HUES48 (cell line): ENCODE measurements around the gene DPP4.

Experiments
- H3K27ac ChIP-seq: one replicate; pipeline ENCODE4 v1.7.0; 2013; ENCODE audit warnings: low read depth, low read length, inconsistent platforms
- H3K27me3 ChIP-seq: 2 replicates; pipeline ENCODE4 v1.6.1; 2013; ENCODE audit warnings: mild to moderate bottlenecking, low read length; ENCODE audit not compliant: control insufficient read depth, insufficient read depth
- H3K36me3 ChIP-seq: 2 replicates; pipeline ENCODE4 v1.6.1; 2013; ENCODE audit warnings: low read length; ENCODE audit not compliant: control insufficient read depth, insufficient read depth
- H3K4me1 ChIP-seq: 2 replicates; pipeline ENCODE4 v1.6.1; 2013; ENCODE audit warnings: mild to moderate bottlenecking, low read length; ENCODE audit not compliant: control insufficient read depth, insufficient read depth
- H3K4me3 ChIP-seq: 2 replicates; pipeline ENCODE4 v1.5.1; 2013; ENCODE audit warnings: mild to moderate bottlenecking, low read depth, low read length
- H3K9ac ChIP-seq: 2 replicates; pipeline ENCODE4 v1.6.1; 2013; ENCODE audit warnings: mild to moderate bottlenecking, low read depth, low read length, moderate library complexity
- H3K9me3 ChIP-seq: 2 replicates; pipeline ENCODE4 v1.6.1; 2013; ENCODE audit warnings: low read length; ENCODE audit not compliant: control insufficient read depth, insufficient read depth

DPP4 gene

DNA sequence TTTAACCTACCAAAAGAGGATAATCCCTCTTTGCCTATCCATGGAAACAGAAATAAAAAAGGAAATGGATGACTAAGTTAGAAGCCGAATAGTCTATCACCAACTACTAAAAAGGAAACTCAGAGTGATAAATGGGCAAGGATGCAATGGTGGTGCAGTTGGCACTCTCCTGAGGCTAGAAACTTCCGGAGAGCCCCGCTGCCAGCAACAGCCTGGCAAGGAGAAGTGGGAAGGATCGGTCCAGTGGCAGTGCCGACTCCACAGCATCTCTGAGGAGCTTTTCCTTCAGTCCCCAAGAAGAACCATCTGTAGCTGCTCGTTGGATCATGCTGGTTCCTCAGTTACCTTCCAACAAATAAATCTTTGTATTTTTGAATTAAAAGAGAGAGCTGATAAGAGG, 74.7 kb downstream of the DPP4 start:
- Histone ChIP-seq H3K27me3 (no peaks in the 10 kb centered on the region; the same call in 1 of the 2 replicates), H3K9ac (no peak overlapping the region), H3K27ac (no peak overlapping the region), H3K36me3 (no peaks in the 10 kb centered on the region), H3K9me3 (no peaks in the 10 kb centered on the region), H3K4me3 (no peak overlapping the region), H3K4me1 (peaks cover 41% of the 10 kb centered on the region)

DNA sequence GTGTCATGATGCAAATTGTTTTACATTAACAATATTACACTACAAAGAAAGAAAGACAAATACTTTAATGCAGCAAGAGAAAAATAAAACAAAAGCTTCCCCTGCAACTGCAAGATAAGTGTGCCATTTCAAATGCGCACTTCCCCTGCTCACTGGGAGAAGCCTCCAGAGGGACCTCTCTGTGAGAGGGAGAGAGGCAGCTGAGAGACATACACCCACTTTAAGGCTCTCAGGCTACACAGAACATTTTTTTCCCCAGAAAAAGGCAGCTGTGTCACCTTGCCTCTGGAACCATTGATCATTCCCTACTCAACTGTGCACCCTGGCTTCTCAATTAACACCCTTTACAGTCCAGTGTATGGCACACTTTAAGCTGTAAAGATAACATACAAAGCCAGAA, 75.2 kb downstream of the DPP4 start:
- Histone ChIP-seq H3K4me3 (no peak overlapping the region), H3K27ac (no peak overlapping the region), H3K27me3 (no peaks in the 10 kb centered on the region; the same call in 1 of the 2 replicates), H3K9me3 (no peaks in the 10 kb centered on the region), H3K4me1 (peaks cover 41% of the 10 kb centered on the region), H3K36me3 (no peaks in the 10 kb centered on the region), H3K9ac (no peak overlapping the region)

DNA sequence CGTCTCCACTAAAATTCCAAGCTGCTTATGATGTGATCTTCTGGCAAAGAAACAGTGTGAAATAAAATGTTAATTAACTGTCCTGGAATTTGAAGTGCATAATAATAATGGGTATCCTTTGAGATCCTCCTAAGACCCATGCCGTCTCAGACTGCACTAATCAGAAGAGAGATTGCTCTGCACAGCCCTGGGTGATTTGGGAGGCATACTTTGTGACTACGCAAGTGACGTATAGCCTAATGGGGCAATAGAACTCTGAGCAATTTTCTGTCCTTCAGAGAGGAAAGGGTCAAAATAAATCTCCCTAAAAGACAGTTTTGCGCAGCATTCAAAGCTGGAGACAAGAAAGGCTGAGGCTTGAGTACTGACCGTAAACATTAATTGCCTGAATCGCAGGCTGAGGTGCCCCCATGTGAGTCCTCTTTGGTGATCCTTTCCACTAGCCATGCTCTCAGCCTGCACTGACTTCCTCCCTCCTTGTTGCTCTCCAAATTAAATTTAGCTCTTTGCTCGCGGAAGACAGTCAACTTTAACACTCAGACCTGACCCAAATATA, 76.0 kb downstream of the DPP4 start:
- H3K27ac ChIP-seq = no peak overlapping the region
- peaks cover 39% of the 10 kb centered on the region for H3K4me1 ChIP-seq
- H3K9ac ChIP-seq = no peak overlapping the region

DNA sequence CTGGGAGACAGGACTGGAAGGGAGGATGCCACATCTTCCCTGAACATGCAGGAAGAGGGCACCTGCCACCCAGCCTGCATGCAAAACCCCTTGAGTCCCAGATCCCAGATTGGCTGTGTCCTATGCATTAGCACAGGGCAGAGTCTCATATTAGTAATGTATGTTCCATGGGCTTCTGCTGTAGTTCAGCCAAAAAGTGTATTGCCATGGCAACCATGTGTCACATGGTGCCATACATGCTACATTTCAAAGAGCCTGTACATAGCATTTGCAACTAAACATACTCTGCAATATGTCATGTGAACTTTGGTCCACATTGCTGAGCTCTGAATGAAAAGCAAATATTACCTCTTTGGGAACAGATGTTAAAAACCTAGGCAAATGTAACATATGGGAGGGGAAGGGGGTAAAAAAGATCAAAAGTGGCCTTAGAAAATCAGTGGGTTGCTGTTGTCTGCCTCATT, 78.4 kb downstream of the DPP4 start:
- Histone ChIP-seq H3K27ac (no peak overlapping the region), H3K4me3 (no peak overlapping the region), H3K9me3 (no peaks in the 10 kb centered on the region), H3K36me3 (no peaks in the 10 kb centered on the region), H3K27me3 (no peaks in the 10 kb centered on the region), H3K9ac (no peak overlapping the region), H3K4me1 (peaks cover 18% of the 10 kb centered on the region)

More for the DNA sequence above, 76.0 kb downstream of the DPP4 start:
- no peaks in the 10 kb centered on the region for H3K36me3 ChIP-seq
- H3K27me3 ChIP-seq = no peaks in the 10 kb centered on the region; the same call in 1 of the 2 replicates
- H3K9me3 ChIP-seq = no peaks in the 10 kb centered on the region
- no peak overlapping the region for H3K4me3 ChIP-seq

GRCh38 chr2:161994761-161995520, 79.1 kb downstream of the DPP4 start:
- Histone ChIP-seq H3K27ac (no peak overlapping the region), H3K9ac (no peak overlapping the region), H3K36me3 (no peaks in the 10 kb centered on the region), H3K9me3 (no peaks in the 10 kb centered on the region), H3K27me3 (no peaks in the 10 kb centered on the region), H3K4me1 (peaks cover 18% of the 10 kb centered on the region), H3K4me3 (no peak overlapping the region)

- no peak overlapping the region for H3K27ac ChIP-seq
- no peaks in the 10 kb centered on the region for H3K27me3 ChIP-seq
- H3K9me3 ChIP-seq = no peaks in the 10 kb centered on the region
- H3K36me3 ChIP-seq = no peaks in the 10 kb centered on the region
- no peaks in the 10 kb centered on the region; the same call in 1 of the 2 replicates for H3K4me1 ChIP-seq
- H3K4me3 ChIP-seq = no peak overlapping the region
- H3K9ac ChIP-seq = no peak overlapping the region
These were observed 81.5 kb downstream of the DPP4 start for GRCh38 chr2:161992531-161992930.

GRCh38 chr2:161991991-161992390, 82.0 kb downstream of the DPP4 start:
- Histone ChIP-seq H3K27me3 (no peaks in the 10 kb centered on the region), H3K4me1 (no peaks in the 10 kb centered on the region; the same call in 1 of the 2 replicates), H3K9me3 (no peaks in the 10 kb centered on the region), H3K4me3 (no peak overlapping the region), H3K36me3 (no peaks in the 10 kb centered on the region), H3K9ac (no peak overlapping the region), H3K27ac (no peak overlapping the region)

DNA sequence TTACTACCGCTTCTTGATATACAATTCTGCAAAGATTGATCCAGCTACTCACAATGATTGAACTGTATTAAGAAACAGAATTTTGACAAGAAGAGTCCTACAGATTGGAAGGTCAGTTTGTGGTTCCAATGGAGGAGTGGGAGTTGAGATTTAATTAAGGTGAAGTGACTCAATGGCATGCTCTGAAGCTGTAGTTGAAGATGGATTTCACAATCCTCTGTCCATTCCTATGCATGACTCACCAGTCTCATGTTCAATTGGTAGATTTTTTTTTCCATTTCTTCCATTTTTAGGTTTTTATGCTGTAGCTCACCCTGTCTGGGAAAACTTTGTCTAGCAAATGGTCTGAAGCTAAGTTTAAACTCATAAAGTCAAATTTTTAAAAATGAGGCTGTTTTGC, 83.3 kb downstream of the DPP4 start:
- Histone ChIP-seq H3K4me3 (no peak overlapping the region), H3K9ac (no peak overlapping the region), H3K27me3 (no peaks in the 10 kb centered on the region), H3K36me3 (no peaks in the 10 kb centered on the region), H3K27ac (no peak overlapping the region), H3K4me1 (no peaks in the 10 kb centered on the region; the same call in 1 of the 2 replicates), H3K9me3 (no peaks in the 10 kb centered on the region)

DNA sequence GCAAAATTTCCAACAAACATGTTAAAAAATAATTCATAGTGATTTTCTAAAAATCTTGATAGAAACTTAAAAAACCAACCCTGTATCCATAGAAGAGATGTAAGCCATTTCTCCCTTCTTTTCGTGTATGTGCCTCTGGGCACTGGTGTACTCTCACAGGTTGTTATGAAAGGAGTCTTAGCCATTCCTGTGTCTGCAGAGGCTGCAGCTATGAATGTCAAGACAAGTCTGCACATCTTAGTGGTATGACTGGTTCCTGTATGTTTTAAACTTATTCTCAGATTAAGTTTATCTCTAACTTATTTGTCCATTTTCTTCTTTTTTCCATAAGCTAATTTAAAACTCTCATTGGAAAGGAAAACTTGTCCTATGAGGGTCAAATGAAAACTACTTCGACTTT, 84.0 kb downstream of the DPP4 start:
- Histone ChIP-seq H3K4me3 (no peak overlapping the region), H3K36me3 (no peaks in the 10 kb centered on the region), H3K27me3 (no peaks in the 10 kb centered on the region), H3K4me1 (no peaks in the 10 kb centered on the region; the same call in 1 of the 2 replicates), H3K9ac (no peak overlapping the region), H3K27ac (no peak overlapping the region), H3K9me3 (no peaks in the 10 kb centered on the region)

DNA sequence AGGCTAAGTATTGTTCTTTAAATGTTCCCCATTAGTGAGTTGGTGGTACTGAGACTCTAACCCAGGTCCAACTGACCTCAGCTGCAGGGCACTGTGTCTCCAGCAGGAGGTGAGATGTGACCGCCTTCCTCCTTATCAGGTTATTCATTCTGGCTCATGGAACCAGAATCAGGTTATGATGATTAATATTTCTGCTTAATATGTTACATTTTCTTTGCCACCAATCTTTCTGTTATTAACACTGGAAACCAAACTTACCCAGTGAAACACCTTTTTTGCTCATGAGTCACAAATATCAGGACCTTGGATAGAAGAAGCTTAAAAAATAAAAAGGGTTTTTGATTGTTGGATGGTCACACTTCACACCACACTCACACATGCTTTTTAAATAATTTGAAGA, 85.4 kb downstream of the DPP4 start:
- Histone ChIP-seq H3K4me3 (no peak overlapping the region), H3K4me1 (no peaks in the 10 kb centered on the region; the same call in 1 of the 2 replicates), H3K9ac (no peak overlapping the region), H3K36me3 (no peaks in the 10 kb centered on the region), H3K27ac (no peak overlapping the region), H3K9me3 (no peaks in the 10 kb centered on the region), H3K27me3 (no peaks in the 10 kb centered on the region)

- H3K4me1 ChIP-seq = no peaks in the 10 kb centered on the region; the same call in 1 of the 2 replicates
- no peaks in the 10 kb centered on the region for H3K27me3 ChIP-seq
- H3K9me3 ChIP-seq = no peaks in the 10 kb centered on the region
- no peaks in the 10 kb centered on the region for H3K36me3 ChIP-seq
- H3K4me3 ChIP-seq = no peak overlapping the region
- H3K9ac ChIP-seq = no peak overlapping the region
- no peak overlapping the region for H3K27ac ChIP-seq
These were observed 86.7 kb downstream of the DPP4 start for GRCh38 chr2:161987311-161987710.
